Lower leg skin (tissue), 3 donors: Measurements from ENCODE around the gene OR10P1.

Source experiments
- POLR2A ChIP-seq, 2 donors: fragments of 450-650 bp; IDR thresholded peaks; one replicate each; pipeline ENCODE4 v1.6.1; 2016 to 2017; ENCODE audit warnings: antibody characterized with exemption in 2 of 2, mild to moderate bottlenecking in 1 of 2, moderate library complexity in 1 of 2
- TF ChIP-seq, protein P1 (sequence below), 3 donors: fragments of 450-650 bp; IDR thresholded peaks; one replicate each; pipeline ENCODE4 v1.5.1; 2016; ENCODE audit warnings: antibody characterized with exemption in 3 of 3, mild to moderate bottlenecking in 3 of 3, moderate library complexity in 2 of 3

DNA sequence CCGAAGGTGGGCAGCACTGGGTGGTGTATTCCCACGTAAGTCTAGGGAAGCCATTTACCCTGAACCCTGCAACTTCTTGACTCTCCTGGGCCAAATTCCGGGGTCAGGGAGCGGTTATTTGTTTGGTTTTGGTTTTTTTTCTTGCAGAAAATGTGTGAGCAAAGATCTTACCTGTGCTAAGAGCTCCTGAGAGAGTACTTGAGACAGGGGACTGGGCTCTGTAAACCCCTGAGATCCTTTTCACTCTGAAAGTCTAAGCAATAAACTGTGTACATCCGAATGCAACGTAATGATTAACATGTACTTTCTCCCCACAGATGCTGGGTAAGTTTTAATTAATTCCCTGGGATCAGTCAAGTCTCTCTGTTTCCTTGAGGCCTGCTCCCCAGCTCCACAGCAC lies 21.5 kb downstream of the OR10P1 start:
- TF ChIP-seq, protein P1, sequence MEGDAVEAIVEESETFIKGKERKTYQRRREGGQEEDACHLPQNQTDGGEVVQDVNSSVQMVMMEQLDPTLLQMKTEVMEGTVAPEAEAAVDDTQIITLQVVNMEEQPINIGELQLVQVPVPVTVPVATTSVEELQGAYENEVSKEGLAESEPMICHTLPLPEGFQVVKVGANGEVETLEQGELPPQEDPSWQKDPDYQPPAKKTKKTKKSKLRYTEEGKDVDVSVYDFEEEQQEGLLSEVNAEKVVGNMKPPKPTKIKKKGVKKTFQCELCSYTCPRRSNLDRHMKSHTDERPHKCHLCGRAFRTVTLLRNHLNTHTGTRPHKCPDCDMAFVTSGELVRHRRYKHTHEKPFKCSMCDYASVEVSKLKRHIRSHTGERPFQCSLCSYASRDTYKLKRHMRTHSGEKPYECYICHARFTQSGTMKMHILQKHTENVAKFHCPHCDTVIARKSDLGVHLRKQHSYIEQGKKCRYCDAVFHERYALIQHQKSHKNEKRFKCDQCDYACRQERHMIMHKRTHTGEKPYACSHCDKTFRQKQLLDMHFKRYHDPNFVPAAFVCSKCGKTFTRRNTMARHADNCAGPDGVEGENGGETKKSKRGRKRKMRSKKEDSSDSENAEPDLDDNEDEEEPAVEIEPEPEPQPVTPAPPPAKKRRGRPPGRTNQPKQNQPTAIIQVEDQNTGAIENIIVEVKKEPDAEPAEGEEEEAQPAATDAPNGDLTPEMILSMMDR (IDR thresholded peaks at IDR 0.05) = no peak
- TF ChIP-seq POLR2A (IDR thresholded peaks at IDR 0.05) = no peak
